ENCODE data around the gene MAEA.
"Not testable (repeated sequence)": the region's sequence is repeated elsewhere in the genome, so short reads cannot be mapped to it uniquely, and the experiment has no call there.

Gene MAEA

GRCh38 chr4:1335193-1335883 lies 45.6 kb downstream of the MAEA start:
- not testable (repeated sequence) for DNase-seq (ENCODE audit: low read depth)

- DNase-seq (ENCODE audit: low read depth): peak; percentile 83
These were observed 46.4 kb downstream of the MAEA start for GRCh38 chr4:1336088-1336491.

- no peak for DNase-seq (ENCODE audit: low read depth)
These were observed 47.7 kb downstream of the MAEA start for GRCh38 chr4:1337376-1337831.

GRCh38 chr4:1337951-1338751 lies 48.5 kb downstream of the MAEA start:
- DNase-seq (ENCODE audit: low read depth): no peak

GRCh38 chr4:1338752-1339414 lies 49.2 kb downstream of the MAEA start:
- no peak for DNase-seq (ENCODE audit: low read depth)

- DNase-seq (ENCODE audit: low read depth): no peak
These were observed 49.8 kb downstream of the MAEA start for GRCh38 chr4:1339489-1339888.

- no peak for DNase-seq (ENCODE audit: low read depth)
These were observed 50.6 kb downstream of the MAEA start for GRCh38 chr4:1340181-1340747.

- DNase-seq (ENCODE audit: low read depth): no peak
These were observed 51.2 kb downstream of the MAEA start for GRCh38 chr4:1340861-1341260.

GRCh38 chr4:1342003-1342402 lies 52.3 kb downstream of the MAEA start:
- DNase-seq (ENCODE audit: low read depth): no peak

GRCh38 chr4:1344696-1345095 lies 55.0 kb downstream of the MAEA start:
- DNase-seq (ENCODE audit: low read depth): no peak

- DNase-seq (ENCODE audit: low read depth): peak; percentile 37
These were observed 56.5 kb downstream of the MAEA start for GRCh38 chr4:1345903-1346780.

GRCh38 chr4:1346781-1347409 lies 57.2 kb downstream of the MAEA start, which contains the start of gene UVSSA:
Gene UVSSA, plus strand, starts transcription at chr4:1347208. Its CDS starts 884 bp downstream, at chr4:1348092.
- peak; percentile 100 for DNase-seq (ENCODE audit: low read depth)

GRCh38 chr4:1347410-1347864 lies 57.7 kb downstream of the MAEA start:
- DNase-seq (ENCODE audit: low read depth): peak; percentile 88

GRCh38 chr4:1348014-1348513 lies 58.4 kb downstream of the MAEA start:
- no peak for DNase-seq (ENCODE audit: low read depth)

- no peak for DNase-seq (ENCODE audit: low read depth)
These were observed 59.1 kb downstream of the MAEA start for GRCh38 chr4:1348746-1349145.

- no peak for DNase-seq (ENCODE audit: low read depth)
These were observed 59.9 kb downstream of the MAEA start for GRCh38 chr4:1349359-1350168.

- no peak for DNase-seq (ENCODE audit: low read depth)
These were observed 60.5 kb downstream of the MAEA start for GRCh38 chr4:1350169-1350520.

GRCh38 chr4:1351854-1352566 lies 62.3 kb downstream of the MAEA start:
- DNase-seq (ENCODE audit: low read depth): peak; percentile 61

GRCh38 chr4:1352567-1352900 lies 62.8 kb downstream of the MAEA start:
- no peak for DNase-seq (ENCODE audit: low read depth)

Measured in fibroblast of gingiva (primary cell).